Activated T-helper 2 cell treated with anti-CD3 and anti-CD28 coated beads, Interferon-gamma antibody, Interleukin-2, Interleukin-4, amounts not matched to agents 10 μg/mL and 5 μg/mL and 100 μg/mL, durations not matched to agents 14 hours and 24 hours and 36 hours (primary cell): ENCODE results near the gene C19orf85. TPM values are rescaled to one million over a fixed set of nuclear protein-coding genes. Genes with fewer than 3 reads are reported as not detected.
"Not testable (repeated sequence)": the region's sequence is repeated elsewhere in the genome, so short reads cannot be mapped to it uniquely, and the experiment has no call there.

Experiments used
- DNase-seq: peaks from one replicate; pipeline ENCODE4 v3.0.0; 2021; ENCODE audit warnings: low spot score
- H3K27ac Mint-ChIP-seq: one replicate; pipeline ENCODE4 v1.8.0; 2021; ENCODE audit warnings: mixed read lengths
- H3K27me3 Mint-ChIP-seq: one replicate; pipeline ENCODE4 v1.8.0; 2021; ENCODE audit warnings: low read depth, mixed read lengths
- H3K36me3 Mint-ChIP-seq: one replicate; pipeline ENCODE4 v1.8.0; 2021; ENCODE audit warnings: low read depth, mixed read lengths
- H3K4me1 Mint-ChIP-seq: one replicate; pipeline ENCODE4 v1.8.0; 2021; ENCODE audit warnings: low read depth, mixed read lengths
- H3K4me3 Mint-ChIP-seq: one replicate; pipeline ENCODE4 v1.8.0; 2021; ENCODE audit warnings: low read depth, mild to moderate bottlenecking, moderate library complexity, mixed read lengths
- H3K9me3 Mint-ChIP-seq: one replicate; pipeline ENCODE4 v1.8.0; 2021; ENCODE audit warnings: mixed read lengths
- intact Hi-C: fragments of 100-400 bp; cut with micrococcal nuclease; formaldehyde crosslinking; loops from one replicate; pipeline ENCODE4 v1.15.1; 2023
- total RNA-seq: library from RNA; stranded (reverse); gene quantifications from 2 replicates; pipeline ENCODE4 v1.2.3, GENCODE V29; 2022

The C19orf85 gene
- total RNA-seq, 1 donor from 2014 or later: not detected

- DNase-seq: peak; percentile 38
- intact Hi-C loops: no loop called here
- H3K4me3 Mint-ChIP-seq: no peak overlapping the region
Observed at GRCh38 chr19:55454787-55455243, 9.7 kb downstream of the C19orf85 start.

GRCh38 chr19:55453511-55454260 lies 10.9 kb downstream of the C19orf85 start:
- intact Hi-C loops: no loop called here
- H3K36me3 Mint-ChIP-seq: peaks cover 15% of the 10 kb centered on the region
- H3K27me3 Mint-ChIP-seq: peaks cover 24% of the 10 kb centered on the region
- no peaks in the 10 kb centered on the region for H3K9me3 Mint-ChIP-seq
- H3K27ac Mint-ChIP-seq: no peak overlapping the region
- peaks cover 3% of the 10 kb centered on the region for H3K4me1 Mint-ChIP-seq
- no peak overlapping the region for H3K4me3 Mint-ChIP-seq
- DNase-seq: no peak

More at GRCh38 chr19:55454787-55455243, 9.7 kb downstream of the C19orf85 start:
- peaks cover 3% of the 10 kb centered on the region for H3K4me1 Mint-ChIP-seq
- H3K9me3 Mint-ChIP-seq: no peaks in the 10 kb centered on the region
- no peak overlapping the region for H3K27ac Mint-ChIP-seq
- peaks cover 15% of the 10 kb centered on the region for H3K36me3 Mint-ChIP-seq
- H3K27me3 Mint-ChIP-seq: peaks cover 24% of the 10 kb centered on the region

- peaks cover 15% of the 10 kb centered on the region for H3K36me3 Mint-ChIP-seq
- intact Hi-C loops: no loop called here
- DNase-seq: peak; percentile 42
- peaks cover 3% of the 10 kb centered on the region for H3K4me1 Mint-ChIP-seq
- H3K4me3 Mint-ChIP-seq: no peak overlapping the region
- no peak overlapping the region for H3K27ac Mint-ChIP-seq
- peaks cover 24% of the 10 kb centered on the region for H3K27me3 Mint-ChIP-seq
- H3K9me3 Mint-ChIP-seq: no peaks in the 10 kb centered on the region
Observed at GRCh38 chr19:55452749-55453346, 11.7 kb downstream of the C19orf85 start.

- H3K27me3 Mint-ChIP-seq: peaks cover 24% of the 10 kb centered on the region
- no peaks in the 10 kb centered on the region for H3K9me3 Mint-ChIP-seq
- peaks cover 3% of the 10 kb centered on the region for H3K4me1 Mint-ChIP-seq
- no peak overlapping the region for H3K27ac Mint-ChIP-seq
- peaks cover 15% of the 10 kb centered on the region for H3K36me3 Mint-ChIP-seq
- DNase-seq: no peak
- H3K4me3 Mint-ChIP-seq: no peak overlapping the region
- intact Hi-C loops: no loop called here
Observed at GRCh38 chr19:55451965-55452748, 12.4 kb downstream of the C19orf85 start.

- intact Hi-C loops: no loop called here
- no peak for DNase-seq
- Mint-ChIP-seq H3K9me3 (no peaks in the 10 kb centered on the region), H3K27ac (no peak overlapping the region), H3K4me3 (no peak overlapping the region), H3K4me1 (peaks cover 3% of the 10 kb centered on the region), H3K36me3 (peaks cover 15% of the 10 kb centered on the region), H3K27me3 (peaks cover 24% of the 10 kb centered on the region)
Observed at GRCh38 chr19:55451163-55451964, 13.2 kb downstream of the C19orf85 start.

- Mint-ChIP-seq H3K36me3 (peaks cover 10% of the 10 kb centered on the region), H3K27me3 (peaks cover 31% of the 10 kb centered on the region), H3K27ac (no peak overlapping the region), H3K4me3 (no peak overlapping the region), H3K4me1 (peaks cover 3% of the 10 kb centered on the region), H3K9me3 (no peaks in the 10 kb centered on the region)
- intact Hi-C loops: no loop called here
- DNase-seq: no peak
Observed at GRCh38 chr19:55449469-55449868, 15.1 kb downstream of the C19orf85 start.

- H3K36me3 Mint-ChIP-seq, intact Hi-C loops, H3K4me1 Mint-ChIP-seq, DNase-seq, H3K9me3 Mint-ChIP-seq, H3K4me3 Mint-ChIP-seq, H3K27ac Mint-ChIP-seq: not testable (repeated sequence)
- peaks cover 36% of the 10 kb centered on the region for H3K27me3 Mint-ChIP-seq
Observed at GRCh38 chr19:55448175-55448490, 16.4 kb downstream of the C19orf85 start.

GRCh38 chr19:55447421-55448174 lies 17.0 kb downstream of the C19orf85 start:
- no peak for DNase-seq

GRCh38 chr19:55446060-55446459 lies 18.5 kb downstream of the C19orf85 start:
- H3K27me3 Mint-ChIP-seq: peaks cover 44% of the 10 kb centered on the region

More at GRCh38 chr19:55447421-55448174, 17.0 kb downstream of the C19orf85 start:
- Mint-ChIP-seq H3K4me1 (no peaks in the 10 kb centered on the region), H3K4me3 (no peak overlapping the region), H3K9me3 (no peaks in the 10 kb centered on the region), H3K36me3 (no peaks in the 10 kb centered on the region), H3K27ac (no peak overlapping the region), H3K27me3 (peaks cover 38% of the 10 kb centered on the region)
- intact Hi-C loops: no loop called here

GRCh38 chr19:55444646-55445045 lies 19.9 kb downstream of the C19orf85 start:
- Mint-ChIP-seq H3K4me1 (peaks cover 10% of the 10 kb centered on the region), H3K4me3 (no peak overlapping the region), H3K27ac (no peak overlapping the region), H3K36me3 (no peaks in the 10 kb centered on the region), H3K27me3 (peaks cover 44% of the 10 kb centered on the region), H3K9me3 (no peaks in the 10 kb centered on the region)
- no peak for DNase-seq
- intact Hi-C loops: no loop called here

More at GRCh38 chr19:55446060-55446459, 18.5 kb downstream of the C19orf85 start:
- Mint-ChIP-seq H3K27ac (no peak overlapping the region), H3K9me3 (no peaks in the 10 kb centered on the region), H3K4me1 (peaks cover 6% of the 10 kb centered on the region), H3K36me3 (no peaks in the 10 kb centered on the region), H3K4me3 (no peak overlapping the region)
- intact Hi-C loops: no loop called here
- no peak for DNase-seq

- no peak overlapping the region for H3K4me3 Mint-ChIP-seq
- H3K4me1 Mint-ChIP-seq: peaks cover 10% of the 10 kb centered on the region
- no peaks in the 10 kb centered on the region for H3K9me3 Mint-ChIP-seq
- no peak for DNase-seq
- no peaks in the 10 kb centered on the region for H3K36me3 Mint-ChIP-seq
- no peak overlapping the region for H3K27ac Mint-ChIP-seq
- H3K27me3 Mint-ChIP-seq: peaks cover 51% of the 10 kb centered on the region
- intact Hi-C loops: no loop called here
Observed at GRCh38 chr19:55443824-55444480, 20.6 kb downstream of the C19orf85 start.
